ENCODE measurements around the gene HIP1. TPM values are rescaled to one million over a fixed set of nuclear protein-coding genes. Genes with fewer than 3 reads are reported as not detected.

Gene HIP1
- total and polyA plus RNA-seq, 9 of the 15 experiments (the other 6 are each of a cell fraction or from before 2014, with no cell fraction given): 2.4 to 13.7 (median 9.5) TPM

- TF ChIP-seq ARID4B (CRISPR knock-in tag; IDR thresholded peaks at IDR 0.05) (no peak), FOXK1 (CRISPR knock-in tag; IDR thresholded peaks at IDR 0.05; ENCODE audit: borderline replicate concordance) (no peak), NKRF (IDR thresholded peaks at IDR 0.05; ENCODE audit: borderline replicate concordance) (no peak), ZNF316 (IDR thresholded peaks at IDR 0.05) (no peak), ZBTB5 (IDR thresholded peaks at IDR 0.05) (no peak), ZNF311 (CRISPR knock-in tag; IDR thresholded peaks at IDR 0.05) (no peak), FUS (optimal IDR thresholded peaks at IDR 0.05; ENCODE audit: low read depth, low read length) (no peak), RFX5 (IDR thresholded peaks at IDR 0.05; ENCODE audit: low read depth, low read length) (no peak), ZNF318 (IDR thresholded peaks at IDR 0.05; ENCODE audit: borderline replicate concordance in 1 of 2, low read depth in 1 of 2) (no peak; a peak in 1 of 4 replicates), BACH1 (tag; IDR thresholded peaks at IDR 0.05) (no peak; the same call in 1 of the 2 replicates)
Measured at GRCh38 chr7:75740846-75741497, 2.2 kb upstream of the HIP1 start (continued).
